SK-N-SH treated with all-trans-retinoic acid at 6 μM for 48 hours (cell line): ENCODE measurements around the gene DNAJC1.

ENCODE experiments used
- ATAC-seq: fragments of 200-7000 bp; cut with Tn5 transposase; 3 replicates; pipeline ENCODE4 v1.9.1; 2020; ENCODE audit warnings: mild to moderate bottlenecking, moderate library complexity
- ARNTL ChIP-seq: fragments of 450-650 bp; formaldehyde crosslinking; IDR thresholded peaks from 2 replicates; pipeline ENCODE4 v1.5.0; 2020; ENCODE audit warnings: low read depth, mild to moderate bottlenecking, moderate library complexity, borderline replicate concordance
- BACH2 ChIP-seq: fragments of 250-450 bp; sonication (Bioruptor Pico); IDR thresholded peaks from 2 replicates; pipeline ENCODE4 v1.9.0; 2021; ENCODE audit warnings: mild to moderate bottlenecking, borderline replicate concordance
- CREB5 ChIP-seq: fragments of 250-450 bp; sonication (Bioruptor Pico); IDR thresholded peaks from 2 replicates; pipeline ENCODE4 v1.5.1; 2020; ENCODE audit warnings: low read depth, mild to moderate bottlenecking, moderate library complexity
- CSRNP3 ChIP-seq: fragments of 250-450 bp; sonication (Bioruptor Pico); IDR thresholded peaks from 2 replicates; pipeline ENCODE4 v1.5.1; 2021; ENCODE audit warnings: mild to moderate bottlenecking, moderate library complexity
- ISL1 ChIP-seq: fragments of 250-450 bp; sonication (Bioruptor Pico); IDR thresholded peaks from 2 replicates; pipeline ENCODE4 v2.1.2; 2022; ENCODE audit warnings: mild to moderate bottlenecking, moderate library complexity
- PATZ1 ChIP-seq: fragments of 250-450 bp; sonication (Bioruptor Pico); IDR thresholded peaks from 2 replicates; pipeline ENCODE4 v1.8.0; 2020; ENCODE audit warnings: mild to moderate bottlenecking, moderate library complexity, borderline replicate concordance
- POU6F1 ChIP-seq: fragments of 250-450 bp; sonication (Bioruptor Pico); IDR thresholded peaks from 2 replicates; pipeline ENCODE4 v1.8.0; 2021; ENCODE audit warnings: low read depth, mild to moderate bottlenecking, moderate library complexity, borderline replicate concordance
- SNAI2 ChIP-seq: fragments of 250-450 bp; sonication (Bioruptor Pico); IDR thresholded peaks from 2 replicates; pipeline ENCODE4 v1.5.0; 2020; ENCODE audit warnings: mild to moderate bottlenecking, moderate library complexity
- TCF4 ChIP-seq: fragments of 250-450 bp; sonication (Bioruptor Pico); IDR thresholded peaks from 2 replicates; pipeline ENCODE4 v1.8.0; 2021; ENCODE audit warnings: mild to moderate bottlenecking, moderate library complexity, borderline replicate concordance
- TOX ChIP-seq: fragments of 250-450 bp; sonication (Bioruptor Pico); IDR thresholded peaks from 2 replicates; pipeline ENCODE4 v1.8.0; 2021; ENCODE audit warnings: mild to moderate bottlenecking, moderate library complexity, borderline replicate concordance
- TSHZ2 ChIP-seq: fragments of 250-450 bp; sonication (Bioruptor Pico); IDR thresholded peaks from 2 replicates; pipeline ENCODE4 v1.5.0; 2020; ENCODE audit warnings: mild to moderate bottlenecking, moderate library complexity
- ZFP30 ChIP-seq: fragments of 450-650 bp; formaldehyde crosslinking; IDR thresholded peaks from 2 replicates; pipeline ENCODE4 v1.5.0; 2022; ENCODE audit warnings: mild to moderate bottlenecking, moderate library complexity
- ZNF70 ChIP-seq: fragments of 450-650 bp; formaldehyde crosslinking; IDR thresholded peaks from 2 replicates; pipeline ENCODE4 v1.5.0; 2020; ENCODE audit warnings: mild to moderate bottlenecking, moderate library complexity
- ZNF8 ChIP-seq: fragments of 450-650 bp; formaldehyde crosslinking; IDR thresholded peaks from 2 replicates; pipeline ENCODE4 v1.5.0; 2020; ENCODE audit warnings: mild to moderate bottlenecking, moderate library complexity

Gene DNAJC1

GRCh38 chr10:21727452-21728168 lies 275.9 kb downstream of the DNAJC1 start:
- peak; percentile 25 for ATAC-seq

GRCh38 chr10:21726601-21727225 lies 276.8 kb downstream of the DNAJC1 start:
- no peak; the same call in 2 of the 3 replicates for ATAC-seq
- no peak for TF ChIP-seq ZNF8 (CRISPR knock-in tag)
- TF ChIP-seq CREB5: no peak
- no peak for TF ChIP-seq POU6F1 (CRISPR knock-in tag)

More at GRCh38 chr10:21727452-21728168, 275.9 kb downstream of the DNAJC1 start:
- TF ChIP-seq TCF4 (peak; percentile 54; the same call in 1 of the 2 replicates), BACH2 (no peak), TSHZ2 (CRISPR knock-in tag) (0 out of 2 replicates have a peak, but pooled peaks have one; percentile 36), ARNTL (CRISPR knock-in tag) (no peak), TOX (CRISPR knock-in tag) (no peak), ZFP30 (CRISPR knock-in tag) (no peak), SNAI2 (CRISPR knock-in tag) (no peak), CSRNP3 (0 out of 2 replicates have a peak, but pooled peaks have one; percentile 24), ISL1 (CRISPR knock-in tag) (peak; percentile 81)

GRCh38 chr10:21724687-21725367 lies 278.7 kb downstream of the DNAJC1 start:
- TF ChIP-seq ZNF70 (no peak), POU6F1 (CRISPR knock-in tag) (no peak), ZNF8 (CRISPR knock-in tag) (0 out of 2 replicates have a peak, but pooled peaks have one; percentile 4), BACH2 (no peak), CREB5 (0 out of 2 replicates have a peak, but pooled peaks have one; percentile 42), ISL1 (CRISPR knock-in tag) (peak; percentile 66), PATZ1 (CRISPR knock-in tag) (no peak)
- TF ChIP-seq, all 23 proteins: peak for 3
- ATAC-seq: peak; percentile 87
